SK-N-SH treated with all-trans-retinoic acid at 6 μM for 48 hours (cell line): ENCODE results near the gene PTBP3.

ENCODE experiments used
- ATAC-seq: fragments of 200-7000 bp; cut with Tn5 transposase; 3 replicates; pipeline ENCODE4 v1.9.1; 2020; ENCODE audit warnings: mild to moderate bottlenecking, moderate library complexity
- ARNTL ChIP-seq: fragments of 450-650 bp; formaldehyde crosslinking; IDR thresholded peaks from 2 replicates; pipeline ENCODE4 v1.5.0; 2020; ENCODE audit warnings: low read depth, mild to moderate bottlenecking, moderate library complexity, borderline replicate concordance
- BACH2 ChIP-seq: fragments of 250-450 bp; sonication (Bioruptor Pico); IDR thresholded peaks from 2 replicates; pipeline ENCODE4 v1.9.0; 2021; ENCODE audit warnings: mild to moderate bottlenecking, borderline replicate concordance
- CSDC2 ChIP-seq: fragments of 250-450 bp; sonication (Bioruptor Pico); IDR thresholded peaks from 2 replicates; pipeline ENCODE4 v1.5.0; 2020; ENCODE audit warnings: mild to moderate bottlenecking, moderate library complexity
- ESRRG ChIP-seq: fragments of 250-450 bp; sonication (Bioruptor Pico); IDR thresholded peaks from 2 replicates; pipeline ENCODE4 v1.6.1; 2021; ENCODE audit warnings: mild to moderate bottlenecking
- GLIS3 ChIP-seq: fragments of 250-450 bp; sonication (Bioruptor Pico); IDR thresholded peaks from 2 replicates; pipeline ENCODE4 v1.5.0; 2020; ENCODE audit warnings: mild to moderate bottlenecking, moderate library complexity
- ISL1 ChIP-seq: fragments of 250-450 bp; sonication (Bioruptor Pico); IDR thresholded peaks from 2 replicates; pipeline ENCODE4 v2.1.2; 2022; ENCODE audit warnings: mild to moderate bottlenecking, moderate library complexity
- OSR1 ChIP-seq: fragments of 250-450 bp; sonication (Bioruptor Pico); IDR thresholded peaks from 2 replicates; pipeline ENCODE4 v1.8.0; 2022; ENCODE audit warnings: moderate library complexity, mild to moderate bottlenecking, inconsistent platforms
- PPARA ChIP-seq: fragments of 250-450 bp; sonication (Bioruptor Pico); IDR thresholded peaks from 2 replicates; pipeline ENCODE4 v1.5.0; 2020; ENCODE audit warnings: mild to moderate bottlenecking, borderline replicate concordance
- RARB ChIP-seq: fragments of 250-450 bp; sonication (Bioruptor Pico); IDR thresholded peaks from 2 replicates; pipeline ENCODE4 v1.8.0; 2021; ENCODE audit warnings: mild to moderate bottlenecking, moderate library complexity
- SNAI2 ChIP-seq: fragments of 250-450 bp; sonication (Bioruptor Pico); IDR thresholded peaks from 2 replicates; pipeline ENCODE4 v1.5.0; 2020; ENCODE audit warnings: mild to moderate bottlenecking, moderate library complexity
- TCF4 ChIP-seq: fragments of 250-450 bp; sonication (Bioruptor Pico); IDR thresholded peaks from 2 replicates; pipeline ENCODE4 v1.8.0; 2021; ENCODE audit warnings: mild to moderate bottlenecking, moderate library complexity, borderline replicate concordance
- ZC3H10 ChIP-seq: fragments of 250-450 bp; sonication (Bioruptor Pico); IDR thresholded peaks from 2 replicates; pipeline ENCODE4 v1.5.1; 2021; ENCODE audit warnings: mild to moderate bottlenecking, moderate library complexity
- ZFP3 ChIP-seq: fragments of 250-450 bp; sonication (Bioruptor Pico); IDR thresholded peaks from 2 replicates; pipeline ENCODE4 v1.5.0; 2020; ENCODE audit warnings: mild to moderate bottlenecking, moderate library complexity
- ZFP30 ChIP-seq: fragments of 450-650 bp; formaldehyde crosslinking; IDR thresholded peaks from 2 replicates; pipeline ENCODE4 v1.5.0; 2022; ENCODE audit warnings: mild to moderate bottlenecking, moderate library complexity
- ZNF565 ChIP-seq: fragments of 450-650 bp; formaldehyde crosslinking; conservative IDR thresholded peaks from 2 replicates; pipeline ENCODE4 v1.5.0; 2020; ENCODE audit warnings: low read depth, mild to moderate bottlenecking, moderate library complexity
- ZNF70 ChIP-seq: fragments of 450-650 bp; formaldehyde crosslinking; IDR thresholded peaks from 2 replicates; pipeline ENCODE4 v1.5.0; 2020; ENCODE audit warnings: mild to moderate bottlenecking, moderate library complexity
- ZNF8 ChIP-seq: fragments of 450-650 bp; formaldehyde crosslinking; IDR thresholded peaks from 2 replicates; pipeline ENCODE4 v1.5.0; 2020; ENCODE audit warnings: mild to moderate bottlenecking, moderate library complexity
- TF ChIP-seq, protein P1 (sequence below): fragments of 250-450 bp; sonication (Bioruptor Pico); IDR thresholded peaks from 2 replicates; pipeline ENCODE4 v1.5.1; 2021; ENCODE audit warnings: mild to moderate bottlenecking, moderate library complexity
- TF ChIP-seq, protein P2 (sequence below): fragments of 250-450 bp; sonication (Bioruptor Pico); IDR thresholded peaks from 2 replicates; pipeline ENCODE4 v1.8.0; 2021; ENCODE audit warnings: low read depth, mild to moderate bottlenecking, moderate library complexity, borderline replicate concordance
- TF ChIP-seq, protein P3 (sequence below): fragments of 250-450 bp; sonication (Bioruptor Pico); IDR thresholded peaks from 2 replicates; pipeline ENCODE4 v1.8.0; 2020; ENCODE audit warnings: mild to moderate bottlenecking, moderate library complexity, borderline replicate concordance
- TF ChIP-seq, protein P4 (sequence below): fragments of 250-450 bp; sonication (Bioruptor Pico); IDR thresholded peaks from 2 replicates; pipeline ENCODE4 v1.5.1; 2020; ENCODE audit warnings: low read depth, mild to moderate bottlenecking, moderate library complexity
- TF ChIP-seq, protein P5 (sequence below): fragments of 250-450 bp; sonication (Bioruptor Pico); IDR thresholded peaks from 2 replicates; pipeline ENCODE4 v1.5.0; 2020; ENCODE audit warnings: mild to moderate bottlenecking, moderate library complexity

PTBP3 gene

DNA sequence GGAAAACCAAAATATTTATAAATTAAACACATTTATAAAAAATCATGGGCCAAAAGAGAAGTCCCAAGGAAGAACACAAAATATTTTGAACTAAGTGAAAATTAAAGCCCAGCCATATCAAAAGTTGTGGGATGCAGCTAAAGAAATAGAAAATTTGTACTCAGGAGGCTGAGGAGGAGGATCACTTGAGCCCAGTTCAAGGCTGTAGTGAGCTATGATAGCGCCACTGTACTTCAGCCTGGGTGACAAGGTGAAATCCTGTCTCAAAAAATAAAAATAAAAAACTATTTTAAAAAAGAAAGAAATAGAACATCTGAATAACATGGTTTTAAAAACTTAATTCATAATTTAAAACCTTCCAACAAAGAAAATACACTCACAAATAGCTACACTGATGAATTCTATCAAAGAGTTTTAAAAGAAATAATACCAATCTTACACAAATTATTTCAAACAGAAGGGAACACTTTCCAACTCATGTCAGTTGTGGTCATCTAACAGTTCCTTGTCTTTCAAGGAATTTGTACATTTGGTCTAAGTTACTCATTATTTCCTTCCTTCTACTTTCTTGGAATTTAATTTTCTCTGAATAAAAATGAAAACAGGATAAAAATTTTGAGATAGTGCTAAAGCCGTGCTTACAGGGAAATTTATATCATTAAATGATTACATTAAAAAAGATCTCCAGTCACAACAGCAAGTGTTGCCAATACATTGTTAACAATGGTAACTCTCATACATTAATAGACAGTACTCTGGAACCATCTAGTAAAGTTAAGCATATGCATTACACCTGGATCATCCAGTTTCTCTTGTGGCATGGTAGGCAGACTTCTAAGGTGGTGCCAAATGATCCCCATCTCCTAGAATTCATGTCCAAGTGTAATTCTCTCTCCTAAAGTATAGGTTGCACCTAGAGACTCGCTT lies 17.8 kb downstream of the PTBP3 start:
- ATAC-seq = no peak

DNA sequence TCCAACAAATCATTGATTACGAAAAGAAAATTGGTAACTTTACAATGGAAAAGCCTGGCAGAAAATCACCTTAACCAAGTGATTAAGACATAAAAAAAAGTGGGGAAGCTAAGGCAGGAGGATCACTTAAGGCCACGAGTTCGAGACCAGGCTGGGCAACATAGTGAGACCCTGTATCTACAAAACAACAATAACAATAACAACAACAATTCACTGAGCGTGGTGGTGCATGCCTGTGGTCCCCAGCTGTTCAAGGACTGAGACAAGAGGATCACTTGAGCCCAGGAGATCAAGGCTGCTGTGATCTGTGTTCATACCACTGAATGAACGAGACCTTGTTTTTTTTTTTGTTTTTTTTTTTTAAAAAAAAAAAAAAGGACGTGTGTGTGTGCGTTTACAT lies 21.3 kb downstream of the PTBP3 start:
- TF ChIP-seq SNAI2 (CRISPR knock-in tag) = no peak
- TF ChIP-seq, protein P1, sequence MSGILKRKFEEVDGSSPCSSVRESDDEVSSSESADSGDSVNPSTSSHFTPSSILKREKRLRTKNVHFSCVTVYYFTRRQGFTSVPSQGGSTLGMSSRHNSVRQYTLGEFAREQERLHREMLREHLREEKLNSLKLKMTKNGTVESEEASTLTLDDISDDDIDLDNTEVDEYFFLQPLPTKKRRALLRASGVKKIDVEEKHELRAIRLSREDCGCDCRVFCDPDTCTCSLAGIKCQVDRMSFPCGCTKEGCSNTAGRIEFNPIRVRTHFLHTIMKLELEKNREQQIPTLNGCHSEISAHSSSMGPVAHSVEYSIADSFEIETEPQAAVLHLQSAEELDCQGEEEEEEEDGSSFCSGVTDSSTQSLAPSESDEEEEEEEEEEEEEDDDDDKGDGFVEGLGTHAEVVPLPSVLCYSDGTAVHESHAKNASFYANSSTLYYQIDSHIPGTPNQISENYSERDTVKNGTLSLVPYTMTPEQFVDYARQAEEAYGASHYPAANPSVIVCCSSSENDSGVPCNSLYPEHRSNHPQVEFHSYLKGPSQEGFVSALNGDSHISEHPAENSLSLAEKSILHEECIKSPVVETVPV = no peak
- TF ChIP-seq, protein P2, sequence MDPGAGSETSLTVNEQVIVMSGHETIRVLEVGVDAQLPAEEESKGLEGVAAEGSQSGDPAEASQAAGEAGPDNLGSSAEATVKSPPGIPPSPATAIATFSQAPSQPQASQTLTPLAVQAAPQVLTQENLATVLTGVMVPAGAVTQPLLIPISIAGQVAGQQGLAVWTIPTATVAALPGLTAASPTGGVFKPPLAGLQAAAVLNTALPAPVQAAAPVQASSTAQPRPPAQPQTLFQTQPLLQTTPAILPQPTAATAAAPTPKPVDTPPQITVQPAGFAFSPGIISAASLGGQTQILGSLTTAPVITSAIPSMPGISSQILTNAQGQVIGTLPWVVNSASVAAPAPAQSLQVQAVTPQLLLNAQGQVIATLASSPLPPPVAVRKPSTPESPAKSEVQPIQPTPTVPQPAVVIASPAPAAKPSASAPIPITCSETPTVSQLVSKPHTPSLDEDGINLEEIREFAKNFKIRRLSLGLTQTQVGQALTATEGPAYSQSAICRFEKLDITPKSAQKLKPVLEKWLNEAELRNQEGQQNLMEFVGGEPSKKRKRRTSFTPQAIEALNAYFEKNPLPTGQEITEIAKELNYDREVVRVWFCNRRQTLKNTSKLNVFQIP = no peak
- TF ChIP-seq CSDC2 (CRISPR knock-in tag) = no peak
- no peak for TF ChIP-seq ZFP30 (CRISPR knock-in tag)
- TF ChIP-seq, protein P3, sequence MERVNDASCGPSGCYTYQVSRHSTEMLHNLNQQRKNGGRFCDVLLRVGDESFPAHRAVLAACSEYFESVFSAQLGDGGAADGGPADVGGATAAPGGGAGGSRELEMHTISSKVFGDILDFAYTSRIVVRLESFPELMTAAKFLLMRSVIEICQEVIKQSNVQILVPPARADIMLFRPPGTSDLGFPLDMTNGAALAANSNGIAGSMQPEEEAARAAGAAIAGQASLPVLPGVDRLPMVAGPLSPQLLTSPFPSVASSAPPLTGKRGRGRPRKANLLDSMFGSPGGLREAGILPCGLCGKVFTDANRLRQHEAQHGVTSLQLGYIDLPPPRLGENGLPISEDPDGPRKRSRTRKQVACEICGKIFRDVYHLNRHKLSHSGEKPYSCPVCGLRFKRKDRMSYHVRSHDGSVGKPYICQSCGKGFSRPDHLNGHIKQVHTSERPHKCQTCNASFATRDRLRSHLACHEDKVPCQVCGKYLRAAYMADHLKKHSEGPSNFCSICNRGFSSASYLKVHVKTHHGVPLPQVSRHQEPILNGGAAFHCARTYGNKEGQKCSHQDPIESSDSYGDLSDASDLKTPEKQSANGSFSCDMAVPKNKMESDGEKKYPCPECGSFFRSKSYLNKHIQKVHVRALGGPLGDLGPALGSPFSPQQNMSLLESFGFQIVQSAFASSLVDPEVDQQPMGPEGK (CRISPR knock-in tag) = no peak
- no peak for TF ChIP-seq ISL1 (CRISPR knock-in tag)
- no peak for TF ChIP-seq ESRRG (CRISPR knock-in tag)
- no peak for TF ChIP-seq ZFP3 (CRISPR knock-in tag)
- TF ChIP-seq ARNTL (CRISPR knock-in tag) = no peak
- no peak for ATAC-seq

More for the DNA sequence above, 17.8 kb downstream of the PTBP3 start:
- TF ChIP-seq ZNF70 = no peak
- TF ChIP-seq BACH2 (CRISPR knock-in tag) = no peak

DNA sequence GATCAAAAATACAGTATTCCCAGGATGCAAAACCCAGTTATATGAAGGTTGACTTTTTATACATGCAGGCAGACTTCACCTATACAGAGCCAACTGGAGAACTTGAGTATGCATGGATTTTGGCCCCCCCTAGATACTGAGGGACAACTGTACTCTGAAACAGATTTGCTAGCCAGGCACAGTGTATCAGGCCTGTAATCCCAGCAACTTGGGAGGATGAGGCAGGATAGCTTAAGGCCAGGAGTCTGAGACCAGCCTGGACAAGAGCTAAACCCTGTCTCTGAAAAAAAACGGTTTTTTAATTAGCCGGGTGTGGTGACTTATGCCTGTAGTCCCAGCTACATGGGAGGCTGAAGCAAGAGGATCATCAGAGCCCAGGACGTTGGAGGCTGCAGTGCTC lies 21.9 kb downstream of the PTBP3 start:
- ATAC-seq = no peak
- TF ChIP-seq RARB (CRISPR knock-in tag) = no peak
- TF ChIP-seq SNAI2 (CRISPR knock-in tag) = no peak
- no peak for TF ChIP-seq ISL1 (CRISPR knock-in tag)
- TF ChIP-seq, protein P4, sequence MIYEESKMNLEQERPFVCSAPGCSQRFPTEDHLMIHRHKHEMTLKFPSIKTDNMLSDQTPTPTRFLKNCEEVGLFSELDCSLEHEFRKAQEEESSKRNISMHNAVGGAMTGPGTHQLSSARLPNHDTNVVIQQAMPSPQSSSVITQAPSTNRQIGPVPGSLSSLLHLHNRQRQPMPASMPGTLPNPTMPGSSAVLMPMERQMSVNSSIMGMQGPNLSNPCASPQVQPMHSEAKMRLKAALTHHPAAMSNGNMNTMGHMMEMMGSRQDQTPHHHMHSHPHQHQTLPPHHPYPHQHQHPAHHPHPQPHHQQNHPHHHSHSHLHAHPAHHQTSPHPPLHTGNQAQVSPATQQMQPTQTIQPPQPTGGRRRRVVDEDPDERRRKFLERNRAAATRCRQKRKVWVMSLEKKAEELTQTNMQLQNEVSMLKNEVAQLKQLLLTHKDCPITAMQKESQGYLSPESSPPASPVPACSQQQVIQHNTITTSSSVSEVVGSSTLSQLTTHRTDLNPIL (CRISPR knock-in tag) = no peak
- TF ChIP-seq TCF4 (CRISPR knock-in tag) = no peak
- no peak for TF ChIP-seq ZFP30 (CRISPR knock-in tag)
- TF ChIP-seq, protein P2 = no peak
- TF ChIP-seq ZNF565 = no peak
- TF ChIP-seq ESRRG (CRISPR knock-in tag) = no peak
- TF ChIP-seq PPARA (CRISPR knock-in tag) = no peak
- TF ChIP-seq ZFP3 (CRISPR knock-in tag) = no peak
- no peak for TF ChIP-seq ZNF8 (CRISPR knock-in tag)
- no peak for TF ChIP-seq CSDC2 (CRISPR knock-in tag)
- TF ChIP-seq, protein P3 (CRISPR knock-in tag) = no peak
- no peak for TF ChIP-seq OSR1
- TF ChIP-seq ZC3H10 = no peak
- no peak for TF ChIP-seq GLIS3
- TF ChIP-seq ZNF70 = no peak
- TF ChIP-seq, protein P1 = no peak
- TF ChIP-seq, protein P5, sequence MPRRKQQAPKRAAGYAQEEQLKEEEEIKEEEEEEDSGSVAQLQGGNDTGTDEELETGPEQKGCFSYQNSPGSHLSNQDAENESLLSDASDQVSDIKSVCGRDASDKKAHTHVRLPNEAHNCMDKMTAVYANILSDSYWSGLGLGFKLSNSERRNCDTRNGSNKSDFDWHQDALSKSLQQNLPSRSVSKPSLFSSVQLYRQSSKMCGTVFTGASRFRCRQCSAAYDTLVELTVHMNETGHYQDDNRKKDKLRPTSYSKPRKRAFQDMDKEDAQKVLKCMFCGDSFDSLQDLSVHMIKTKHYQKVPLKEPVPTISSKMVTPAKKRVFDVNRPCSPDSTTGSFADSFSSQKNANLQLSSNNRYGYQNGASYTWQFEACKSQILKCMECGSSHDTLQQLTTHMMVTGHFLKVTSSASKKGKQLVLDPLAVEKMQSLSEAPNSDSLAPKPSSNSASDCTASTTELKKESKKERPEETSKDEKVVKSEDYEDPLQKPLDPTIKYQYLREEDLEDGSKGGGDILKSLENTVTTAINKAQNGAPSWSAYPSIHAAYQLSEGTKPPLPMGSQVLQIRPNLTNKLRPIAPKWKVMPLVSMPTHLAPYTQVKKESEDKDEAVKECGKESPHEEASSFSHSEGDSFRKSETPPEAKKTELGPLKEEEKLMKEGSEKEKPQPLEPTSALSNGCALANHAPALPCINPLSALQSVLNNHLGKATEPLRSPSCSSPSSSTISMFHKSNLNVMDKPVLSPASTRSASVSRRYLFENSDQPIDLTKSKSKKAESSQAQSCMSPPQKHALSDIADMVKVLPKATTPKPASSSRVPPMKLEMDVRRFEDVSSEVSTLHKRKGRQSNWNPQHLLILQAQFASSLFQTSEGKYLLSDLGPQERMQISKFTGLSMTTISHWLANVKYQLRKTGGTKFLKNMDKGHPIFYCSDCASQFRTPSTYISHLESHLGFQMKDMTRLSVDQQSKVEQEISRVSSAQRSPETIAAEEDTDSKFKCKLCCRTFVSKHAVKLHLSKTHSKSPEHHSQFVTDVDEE = no peak
